PFSK-1 (cell line): ENCODE measurements around the gene MNDA. TPM values are rescaled to one million over a fixed set of nuclear protein-coding genes. Genes with fewer than 3 reads are reported as not detected.

Source experiments
- FOXP2 ChIP-seq: optimal IDR thresholded peaks from 2 replicates; pipeline ENCODE3; 2011; ENCODE audit warnings: borderline replicate concordance, control low read depth, inconsistent platforms; ENCODE audit not compliant: insufficient read depth; ENCODE audit errors: extremely low read length, extremely low read depth
- POLR2AphosphoS5 ChIP-seq: IDR thresholded peaks from 2 replicates; pipeline ENCODE4 v1.6.1; 2012; ENCODE audit warnings: low read depth, mild to moderate bottlenecking, control low read depth, low read length, moderate library complexity
- SIN3A ChIP-seq: IDR thresholded peaks from 2 replicates; pipeline ENCODE4 v1.6.1; 2012; ENCODE audit warnings: mild to moderate bottlenecking, low read length, moderate library complexity, borderline replicate concordance; ENCODE audit not compliant: insufficient read depth
- TAF1 ChIP-seq: IDR thresholded peaks from 2 replicates; pipeline ENCODE4 v1.6.1; 2012; ENCODE audit warnings: low read length, control low read depth, borderline replicate concordance; ENCODE audit not compliant: insufficient read depth
- polyA plus RNA-seq: library from polyadenylated mRNA; unstranded; fragments of >200 nt; gene quantifications from one replicate; pipeline ENCODE4 v1.2.1, GENCODE V29; 2012; ENCODE audit warnings: low read depth, missing spikeins; ENCODE audit not compliant: insufficient read length
- TF ChIP-seq, protein P1 (sequence below), 2 experiments: IDR thresholded peaks; 2 replicates each; pipeline versions ENCODE4 v1.6.1 to v1.8.0; 2011 to 2012; ENCODE audit warnings: low read depth in 2 of 2, low read length in 2 of 2, control low read depth in 1 of 2, inconsistent platforms in 1 of 2, mild to moderate bottlenecking in 1 of 2, moderate library complexity in 1 of 2; ENCODE audit not compliant: insufficient read depth in 1 of 2

MNDA gene
- not detected for polyA plus RNA-seq

DNA sequence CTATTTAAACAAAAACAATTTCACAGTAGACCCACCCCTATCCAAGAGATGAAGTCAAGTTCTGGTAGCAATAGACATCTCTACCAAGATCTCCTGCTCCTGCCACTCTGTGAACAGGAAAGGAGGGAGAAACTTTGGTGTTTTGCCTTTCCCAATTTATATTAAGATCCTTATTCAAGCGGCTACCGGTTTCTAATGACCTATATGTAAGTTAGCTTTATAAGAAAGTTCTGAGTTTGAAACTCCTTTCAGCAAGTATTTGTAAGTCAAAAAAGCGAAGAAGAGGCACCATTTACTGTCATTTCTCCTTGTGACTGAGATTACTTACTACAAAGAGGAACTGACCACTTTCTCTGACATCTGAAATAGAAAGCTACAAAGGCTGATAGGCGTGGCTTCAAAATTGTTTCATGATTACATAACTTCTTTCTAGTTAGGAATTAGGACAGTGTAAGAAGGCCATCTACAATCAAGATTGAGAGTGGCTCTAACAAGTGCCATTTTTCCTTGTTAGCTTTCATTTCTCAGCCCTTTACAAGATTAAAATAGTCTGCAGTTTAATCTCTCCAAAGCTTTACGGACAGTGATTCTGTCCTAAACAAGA, at the start of gene MNDA:
MNDA (plus strand) TSS at position 448 of the 604 bp plus-strand sequence. CDS start 10,803 bp downstream, outside the sequence.
- TF ChIP-seq TAF1: no peak
- no peak for TF ChIP-seq FOXP2
- TF ChIP-seq, protein P1, sequence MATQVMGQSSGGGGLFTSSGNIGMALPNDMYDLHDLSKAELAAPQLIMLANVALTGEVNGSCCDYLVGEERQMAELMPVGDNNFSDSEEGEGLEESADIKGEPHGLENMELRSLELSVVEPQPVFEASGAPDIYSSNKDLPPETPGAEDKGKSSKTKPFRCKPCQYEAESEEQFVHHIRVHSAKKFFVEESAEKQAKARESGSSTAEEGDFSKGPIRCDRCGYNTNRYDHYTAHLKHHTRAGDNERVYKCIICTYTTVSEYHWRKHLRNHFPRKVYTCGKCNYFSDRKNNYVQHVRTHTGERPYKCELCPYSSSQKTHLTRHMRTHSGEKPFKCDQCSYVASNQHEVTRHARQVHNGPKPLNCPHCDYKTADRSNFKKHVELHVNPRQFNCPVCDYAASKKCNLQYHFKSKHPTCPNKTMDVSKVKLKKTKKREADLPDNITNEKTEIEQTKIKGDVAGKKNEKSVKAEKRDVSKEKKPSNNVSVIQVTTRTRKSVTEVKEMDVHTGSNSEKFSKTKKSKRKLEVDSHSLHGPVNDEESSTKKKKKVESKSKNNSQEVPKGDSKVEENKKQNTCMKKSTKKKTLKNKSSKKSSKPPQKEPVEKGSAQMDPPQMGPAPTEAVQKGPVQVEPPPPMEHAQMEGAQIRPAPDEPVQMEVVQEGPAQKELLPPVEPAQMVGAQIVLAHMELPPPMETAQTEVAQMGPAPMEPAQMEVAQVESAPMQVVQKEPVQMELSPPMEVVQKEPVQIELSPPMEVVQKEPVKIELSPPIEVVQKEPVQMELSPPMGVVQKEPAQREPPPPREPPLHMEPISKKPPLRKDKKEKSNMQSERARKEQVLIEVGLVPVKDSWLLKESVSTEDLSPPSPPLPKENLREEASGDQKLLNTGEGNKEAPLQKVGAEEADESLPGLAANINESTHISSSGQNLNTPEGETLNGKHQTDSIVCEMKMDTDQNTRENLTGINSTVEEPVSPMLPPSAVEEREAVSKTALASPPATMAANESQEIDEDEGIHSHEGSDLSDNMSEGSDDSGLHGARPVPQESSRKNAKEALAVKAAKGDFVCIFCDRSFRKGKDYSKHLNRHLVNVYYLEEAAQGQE (IDR thresholded peaks at IDR 0.05; ENCODE audit: insufficient read depth in 1 of 2, low read depth in 2 of 2, low read length in 2 of 2): no peak
- no peak for TF ChIP-seq SIN3A

DNA sequence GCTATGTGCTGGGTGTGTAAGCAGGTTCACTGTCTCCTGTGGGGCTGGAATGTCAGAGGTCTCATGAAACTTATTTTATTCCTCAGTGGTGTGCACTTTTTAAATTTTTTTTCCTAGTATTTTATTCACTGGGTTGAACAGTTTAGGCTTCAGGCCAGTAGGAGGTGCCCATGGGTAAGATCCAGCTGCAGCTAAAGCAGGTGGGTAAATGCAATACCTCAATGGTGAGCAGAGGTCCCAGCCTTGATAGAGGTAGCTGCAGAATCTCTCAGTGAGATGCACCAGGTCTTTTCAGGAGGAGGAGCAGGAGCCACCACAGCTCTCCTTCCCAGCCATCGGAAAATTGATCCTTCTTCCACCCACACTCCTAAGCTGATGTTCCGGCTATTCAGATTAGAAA, 37.5 kb upstream of the MNDA start:
- no peak for TF ChIP-seq POLR2AphosphoS5
- TF ChIP-seq, protein P1 (IDR thresholded peaks at IDR 0.05; ENCODE audit: insufficient read depth in 1 of 2, low read depth in 2 of 2, low read length in 2 of 2): no peak
- no peak for TF ChIP-seq FOXP2
- TF ChIP-seq SIN3A: no peak
- TF ChIP-seq TAF1: no peak

DNA sequence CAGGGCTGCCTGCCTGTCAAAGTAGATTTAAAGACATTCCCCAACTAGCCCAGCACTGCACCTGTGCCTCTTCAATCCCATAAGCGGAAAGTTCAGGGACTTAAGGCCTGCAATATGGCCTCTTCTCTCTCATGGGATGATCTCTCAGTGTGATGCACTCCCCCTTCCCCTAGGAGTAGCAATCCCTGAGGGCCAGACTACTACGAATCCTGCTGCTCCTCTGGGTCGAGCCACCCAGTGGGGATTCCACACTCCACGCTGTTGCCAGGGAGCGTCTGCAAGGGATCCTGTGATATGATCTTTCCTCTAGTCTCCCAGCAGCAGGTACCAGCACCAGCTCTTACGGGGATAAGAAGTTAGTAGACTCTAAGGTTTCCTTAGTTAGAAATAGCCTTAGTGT, 36.9 kb upstream of the MNDA start:
- TF ChIP-seq POLR2AphosphoS5 (no peak), FOXP2 (no peak), TAF1 (no peak), SIN3A (no peak)
- TF ChIP-seq, protein P1 (IDR thresholded peaks at IDR 0.05; ENCODE audit: insufficient read depth in 1 of 2, low read depth in 2 of 2, low read length in 2 of 2): no peak

DNA sequence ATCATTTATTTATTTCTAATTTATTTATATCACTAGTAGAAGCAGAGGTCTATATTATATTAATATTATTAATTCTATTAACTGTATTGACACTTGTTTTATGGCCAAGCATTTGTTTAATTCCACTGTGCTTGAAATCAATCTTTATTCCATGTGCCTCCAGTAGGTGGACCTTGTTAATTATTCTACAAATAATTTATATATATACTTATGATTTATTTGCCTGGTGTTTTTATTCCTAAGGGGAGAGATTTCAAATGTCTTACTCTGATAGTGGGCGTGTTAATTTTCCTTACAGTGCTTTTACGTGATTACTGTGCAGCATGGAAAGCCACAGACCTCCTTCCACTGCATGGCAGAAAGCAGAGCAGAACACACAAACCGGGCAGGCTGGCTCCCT, 32.6 kb upstream of the MNDA start:
- TF ChIP-seq TAF1 (no peak), POLR2AphosphoS5 (no peak), FOXP2 (no peak), SIN3A (no peak)
- TF ChIP-seq, protein P1 (IDR thresholded peaks at IDR 0.05; ENCODE audit: insufficient read depth in 1 of 2, low read depth in 2 of 2, low read length in 2 of 2): no peak

DNA sequence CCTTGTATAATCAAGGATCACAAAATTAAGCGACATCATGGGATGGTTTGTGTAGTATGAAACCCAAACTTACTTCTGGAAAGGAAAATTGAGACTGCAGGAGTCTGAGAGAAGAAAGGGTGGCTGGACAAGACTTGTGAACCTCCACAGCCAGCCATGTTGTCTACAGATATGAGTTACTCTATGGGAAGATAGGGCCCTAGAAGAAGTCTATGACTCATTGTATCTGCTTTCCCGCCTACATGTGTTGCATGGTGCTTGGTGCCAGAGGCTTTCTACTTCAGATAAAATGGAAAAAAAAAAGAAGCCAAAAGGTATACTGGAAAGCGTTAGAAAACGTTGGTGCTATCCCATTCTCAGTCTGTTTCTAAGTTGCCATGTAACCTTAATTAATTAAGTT, 31.5 kb upstream of the MNDA start:
- TF ChIP-seq, protein P1 (IDR thresholded peaks at IDR 0.05; ENCODE audit: insufficient read depth in 1 of 2, low read depth in 2 of 2, low read length in 2 of 2): no peak
- TF ChIP-seq TAF1: no peak
- TF ChIP-seq POLR2AphosphoS5: no peak
- no peak for TF ChIP-seq FOXP2
- no peak for TF ChIP-seq SIN3A
